ENCODE measurements around the gene AFF3. TPM values are rescaled to one million over a fixed set of nuclear protein-coding genes. Genes with fewer than 3 reads are reported as not detected.

The AFF3 gene
- total RNA-seq, 4 donors from 2014 or later = 9.0 to 20.2 (median 14.5) TPM

- TF ChIP-seq POLR2A (IDR thresholded peaks at IDR 0.05) (no peak), EP300 (IDR thresholded peaks at IDR 0.05; ENCODE audit: low read depth) (no peak), CTCF (IDR thresholded peaks at IDR 0.05) (no peak), POLR2AphosphoS5 (IDR thresholded peaks at IDR 0.05) (no peak)
- Histone ChIP-seq H3K27me3 (no peaks in the 10 kb centered on the region), H3K4me3 (no peak overlapping the region), H3K36me3 (no peaks in the 10 kb centered on the region), H3K27ac (no peak overlapping the region), H3K9me3 (no peaks in the 10 kb centered on the region), H3K4me1 (no peaks in the 10 kb centered on the region)
- intact Hi-C loops (cut with DNase I; ENCODE audit: low total_unique reads) = no loop called here
- WGBS, 2 donors (ENCODE audit: low coverage in 1 of 2) = 83 to 85% methylated on average over 2 to 4 of the region's 4 CpGs
- DNase-seq = no peak
- in situ Hi-C loops (cut with MboI; ENCODE audit: low pct_ligation_motif_present in 1 of 4, low pct_unique_long_range_greater_than_20kb in 1 of 4, low sequenced_read_pairs in 3 of 4) = no loop called here
These were observed 34.5 kb upstream of the AFF3 start for GRCh38 chr2:100176925-100177324.

GRCh38 chr2:100174026-100174431 is 31.6 kb upstream of the AFF3 start:
- Histone ChIP-seq H3K27ac (no peak overlapping the region), H3K9me3 (no peaks in the 10 kb centered on the region), H3K36me3 (no peaks in the 10 kb centered on the region), H3K4me3 (no peak overlapping the region), H3K27me3 (no peaks in the 10 kb centered on the region), H3K4me1 (no peaks in the 10 kb centered on the region)
- in situ Hi-C loops (cut with MboI; ENCODE audit: low pct_ligation_motif_present in 1 of 4, low pct_unique_long_range_greater_than_20kb in 1 of 4, low sequenced_read_pairs in 3 of 4) (no loop called here), intact Hi-C loops (cut with DNase I; ENCODE audit: low total_unique reads) (no loop called here)
- WGBS, 2 donors (ENCODE audit: low coverage in 1 of 2) = 64 to 68% methylated on average over 6 of the region's 6 CpGs
- TF ChIP-seq POLR2AphosphoS5 (IDR thresholded peaks at IDR 0.05) = no peak
- no peak for TF ChIP-seq EP300 (IDR thresholded peaks at IDR 0.05; ENCODE audit: low read depth)
- no peak for TF ChIP-seq CTCF (IDR thresholded peaks at IDR 0.05)
- TF ChIP-seq POLR2A (IDR thresholded peaks at IDR 0.05) = no peak
- DNase-seq = no peak

GRCh38 chr2:100166701-100167100 is 24.3 kb upstream of the AFF3 start:
- no peak overlapping the region for H3K27ac ChIP-seq
- intact Hi-C loops (cut with DNase I; ENCODE audit: low total_unique reads) (no loop called here), in situ Hi-C loops (cut with MboI; ENCODE audit: low pct_ligation_motif_present in 1 of 4, low pct_unique_long_range_greater_than_20kb in 1 of 4, low sequenced_read_pairs in 3 of 4) (no loop called here)
- no peak overlapping the region for H3K4me3 ChIP-seq
- H3K9me3 ChIP-seq = peaks cover 0 to 6% of the 10 kb centered on the region in 2 donors
- H3K27me3 ChIP-seq = no peaks in the 10 kb centered on the region
- H3K36me3 ChIP-seq = no peaks in the 10 kb centered on the region
- TF ChIP-seq CTCF (IDR thresholded peaks at IDR 0.05) (no peak), EP300 (IDR thresholded peaks at IDR 0.05; ENCODE audit: low read depth) (no peak), POLR2AphosphoS5 (IDR thresholded peaks at IDR 0.05) (no peak), POLR2A (IDR thresholded peaks at IDR 0.05) (no peak)
- no peaks in the 10 kb centered on the region for H3K4me1 ChIP-seq
- 86 to 92% methylated on average over 6 of the region's 6 CpGs for WGBS, 2 donors (ENCODE audit: low coverage in 1 of 2)
- no peak for DNase-seq

GRCh38 chr2:100163605-100164004 is 21.2 kb upstream of the AFF3 start:
- intact Hi-C loops (cut with DNase I; ENCODE audit: low total_unique reads) = no loop called here
- no peak overlapping the region for H3K27ac ChIP-seq
- TF ChIP-seq CTCF (IDR thresholded peaks at IDR 0.05) = no peak
- TF ChIP-seq POLR2A (IDR thresholded peaks at IDR 0.05) = no peak
- TF ChIP-seq POLR2AphosphoS5 (IDR thresholded peaks at IDR 0.05) = no peak
- TF ChIP-seq EP300 (IDR thresholded peaks at IDR 0.05; ENCODE audit: low read depth) = no peak
- no peaks in the 10 kb centered on the region for H3K36me3 ChIP-seq
- peaks cover 0 to 6% of the 10 kb centered on the region in 2 donors for H3K9me3 ChIP-seq
- in situ Hi-C loops (cut with MboI; ENCODE audit: low pct_ligation_motif_present in 1 of 4, low pct_unique_long_range_greater_than_20kb in 1 of 4, low sequenced_read_pairs in 3 of 4) = no loop called here
- no peak for DNase-seq
- H3K27me3 ChIP-seq = no peaks in the 10 kb centered on the region
- H3K4me1 ChIP-seq = no peaks in the 10 kb centered on the region
- no peak overlapping the region for H3K4me3 ChIP-seq
